Fibroblast of lung (primary cell): ENCODE measurements around the gene LZTR1. TPM values are rescaled to one million over a fixed set of nuclear protein-coding genes. Genes with fewer than 3 reads are reported as not detected.

ENCODE experiments used
- DNase-seq, 2 donors: peaks; one replicate each; pipeline versions ENCODE4 v3.0.0 to v3.0.0-alpha.2; 2010; ENCODE audit warnings: low read depth in 2 of 2
- H2AFZ ChIP-seq: 2 replicates; pipeline ENCODE4 v1.5.1; 2012; ENCODE audit warnings: low read length, control low read depth, inconsistent platforms
- H3K27ac ChIP-seq: 2 replicates; pipeline ENCODE4 v1.5.1; 2011; ENCODE audit warnings: low read length, control low read depth; ENCODE audit not compliant: insufficient read depth
- H3K27me3 ChIP-seq: 2 replicates; pipeline ENCODE4 v1.5.1; 2011; ENCODE audit warnings: mild to moderate bottlenecking, low read length; ENCODE audit not compliant: control insufficient read depth, insufficient read depth
- H3K36me3 ChIP-seq: 2 replicates; pipeline ENCODE4 v1.5.1; 2011; ENCODE audit warnings: low read length; ENCODE audit not compliant: control insufficient read depth, insufficient read depth
- H3K4me1 ChIP-seq: 2 replicates; pipeline ENCODE4 v1.5.1; 2011; ENCODE audit warnings: low read length; ENCODE audit not compliant: control insufficient read depth, insufficient read depth; ENCODE audit errors: extremely low read depth
- H3K4me2 ChIP-seq: 2 replicates; pipeline ENCODE4 v1.5.1; 2011; ENCODE audit warnings: low read length, control low read depth; ENCODE audit not compliant: insufficient read depth; ENCODE audit errors: extremely low read depth
- H3K4me3 ChIP-seq, 4 experiments: fragments of 200-600 bp in 1 of 4; sonication (generic) in 1 of 4; replicated peaks in 1 of 4; 2 replicates each; pipeline ENCODE4 v1.5.1; 2011 to 2016; ENCODE audit warnings: low read length in 4 of 4, low read depth in 3 of 4, mild to moderate bottlenecking in 3 of 4, control low read depth in 2 of 4, inconsistent platforms in 1 of 4, mixed read lengths in 1 of 4; ENCODE audit not compliant: insufficient read depth in 1 of 4; ENCODE audit errors: control extremely low read depth in 1 of 4
- H3K79me2 ChIP-seq: 2 replicates; pipeline ENCODE4 v1.5.1; 2012; ENCODE audit warnings: mild to moderate bottlenecking, low read length, inconsistent platforms; ENCODE audit not compliant: control insufficient read depth, insufficient read depth
- H3K9ac ChIP-seq: 2 replicates; pipeline ENCODE4 v1.5.1; 2011; ENCODE audit warnings: mild to moderate bottlenecking, low read length, control low read depth; ENCODE audit not compliant: insufficient read depth
- H3K9me3 ChIP-seq: 2 replicates; pipeline ENCODE4 v1.5.1; 2012; ENCODE audit warnings: low read depth, low read length; ENCODE audit not compliant: control insufficient read depth, insufficient read depth
- H4K20me1 ChIP-seq: 2 replicates; pipeline ENCODE4 v1.5.1; 2011; ENCODE audit warnings: low read length; ENCODE audit not compliant: control insufficient read depth, insufficient read depth; ENCODE audit errors: extremely low read depth
- EZH2 ChIP-seq: IDR thresholded peaks from 2 replicates; pipeline ENCODE4 v1.5.1; 2012; ENCODE audit warnings: low read length, control low read depth, mild to moderate bottlenecking; ENCODE audit errors: missing control alignments
- polyA plus RNA-seq, 2 donors: library from polyadenylated mRNA; depleted of rRNA in 1 of 2; stranded (reverse) in 1 of 2; unstranded in 1 of 2; fragments of >200 nt; gene quantifications; 2 replicates each; pipeline ENCODE4 v1.2.1, GENCODE V29; 2011 to 2012; ENCODE audit warnings: missing spikeins in 1 of 2
- total RNA-seq: library from RNA; depleted of rRNA; stranded (reverse); fragments of >200 nt; gene quantifications from 2 replicates; pipeline ENCODE4 v1.2.1, GENCODE V29; 2014
- TF ChIP-seq, protein P1 (sequence below), 2 donors: IDR thresholded peaks in 1 of 2; conservative IDR thresholded peaks in 1 of 2; 1 replicate in 1 of 2; 2 replicates in 1 of 2; pipeline ENCODE4 v1.5.1; 2011 to 2012; ENCODE audit warnings: low read length in 2 of 2, control low read depth in 1 of 2, inconsistent platforms in 1 of 2, low read depth in 1 of 2, mild to moderate bottlenecking in 1 of 2

The LZTR1 gene
- total and polyA plus RNA-seq, 2 donors (not counting 1 experiment from before 2014, with no cell fraction given), result 27.4 to 75.8 TPM

DNA sequence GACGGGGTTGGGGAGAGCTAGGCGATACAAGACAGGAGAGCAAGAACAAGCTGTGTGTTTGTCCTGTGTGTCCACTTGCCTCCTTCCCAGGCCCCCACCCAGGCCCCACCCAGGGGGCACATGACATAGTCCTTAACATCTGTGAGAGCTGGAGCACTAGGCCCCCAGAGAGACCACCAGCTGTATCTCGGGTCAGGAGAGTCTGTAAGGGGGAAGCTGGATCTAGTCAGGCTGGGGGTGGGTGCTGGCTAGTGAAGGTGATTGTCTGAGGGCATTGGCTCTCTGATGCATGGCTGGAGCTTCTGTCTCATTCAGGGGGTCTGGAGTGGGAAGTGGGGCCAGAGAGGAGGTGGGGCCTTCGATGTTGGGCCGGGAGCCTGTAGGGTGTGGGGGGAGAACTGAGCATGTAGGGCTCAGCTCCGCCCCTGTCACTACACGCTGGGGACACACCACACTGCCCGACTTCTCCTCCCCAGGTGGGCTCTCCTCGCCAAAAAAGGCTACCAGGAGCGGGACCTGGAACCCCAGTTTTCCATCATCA lies 33.4 kb downstream of the LZTR1 start:
- Histone ChIP-seq H4K20me1 (no peaks in the 10 kb centered on the region), H2AFZ (no peak overlapping the region), H3K79me2 (no peaks in the 10 kb centered on the region), H3K36me3 (no peaks in the 10 kb centered on the region), H3K4me3 (peak overlapping the region in 3 of 4 experiments; percentile 14 to 67 (median 37)), H3K27me3 (no peaks in the 10 kb centered on the region), H3K4me2 (peak overlapping the region; percentile 59), H3K9me3 (no peaks in the 10 kb centered on the region), H3K27ac (peak overlapping the region; percentile 93), H3K4me1 (peaks cover 14% of the 10 kb centered on the region), H3K9ac (peak overlapping the region; percentile 63)
- TF ChIP-seq, protein P1, sequence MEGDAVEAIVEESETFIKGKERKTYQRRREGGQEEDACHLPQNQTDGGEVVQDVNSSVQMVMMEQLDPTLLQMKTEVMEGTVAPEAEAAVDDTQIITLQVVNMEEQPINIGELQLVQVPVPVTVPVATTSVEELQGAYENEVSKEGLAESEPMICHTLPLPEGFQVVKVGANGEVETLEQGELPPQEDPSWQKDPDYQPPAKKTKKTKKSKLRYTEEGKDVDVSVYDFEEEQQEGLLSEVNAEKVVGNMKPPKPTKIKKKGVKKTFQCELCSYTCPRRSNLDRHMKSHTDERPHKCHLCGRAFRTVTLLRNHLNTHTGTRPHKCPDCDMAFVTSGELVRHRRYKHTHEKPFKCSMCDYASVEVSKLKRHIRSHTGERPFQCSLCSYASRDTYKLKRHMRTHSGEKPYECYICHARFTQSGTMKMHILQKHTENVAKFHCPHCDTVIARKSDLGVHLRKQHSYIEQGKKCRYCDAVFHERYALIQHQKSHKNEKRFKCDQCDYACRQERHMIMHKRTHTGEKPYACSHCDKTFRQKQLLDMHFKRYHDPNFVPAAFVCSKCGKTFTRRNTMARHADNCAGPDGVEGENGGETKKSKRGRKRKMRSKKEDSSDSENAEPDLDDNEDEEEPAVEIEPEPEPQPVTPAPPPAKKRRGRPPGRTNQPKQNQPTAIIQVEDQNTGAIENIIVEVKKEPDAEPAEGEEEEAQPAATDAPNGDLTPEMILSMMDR (conservative IDR thresholded peaks at IDR 0.05 in 1 of 2, IDR thresholded peaks at IDR 0.05 in 1 of 2; ENCODE audit: low read depth in 1 of 2, low read length in 2 of 2), result no peak
- TF ChIP-seq EZH2, result no peak
- no peak for DNase-seq

DNA sequence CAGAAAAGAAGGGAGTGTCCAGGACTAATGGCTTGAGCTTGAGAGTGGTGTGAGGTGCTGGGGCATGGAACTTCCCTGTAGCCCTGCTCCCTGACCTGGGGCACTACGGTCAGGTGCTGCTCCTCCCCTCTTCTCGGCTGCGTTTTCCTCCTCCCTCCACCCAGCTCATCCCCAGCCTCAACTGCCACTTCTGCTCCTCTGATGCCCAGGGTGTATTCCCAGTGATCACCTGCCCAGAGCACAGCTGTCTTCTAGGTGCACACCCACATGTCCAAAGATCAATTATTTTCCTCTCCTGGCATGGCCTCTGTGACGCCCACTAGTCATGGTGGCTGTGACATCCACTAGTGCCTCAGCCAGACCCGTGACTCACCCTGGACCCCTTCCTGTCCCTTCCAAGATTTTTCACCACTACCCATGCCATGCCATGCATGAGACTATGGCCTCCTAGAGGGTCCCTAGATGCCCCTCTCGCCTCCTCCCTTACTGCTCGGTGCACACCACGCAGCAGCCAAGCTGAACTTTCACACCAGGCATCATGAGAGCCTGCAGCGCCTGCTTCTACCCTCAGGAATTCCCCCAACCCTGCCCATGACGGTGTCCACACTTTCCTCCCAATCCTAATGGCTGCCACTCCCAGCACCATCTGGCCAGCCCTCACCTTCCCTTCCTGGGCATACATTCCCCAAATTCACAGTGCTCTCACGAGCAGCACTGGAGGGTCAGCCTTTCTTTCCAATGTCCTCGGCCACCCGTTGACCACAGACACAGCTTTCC lies 34.7 kb downstream of the LZTR1 start:
- Histone ChIP-seq H4K20me1 (no peaks in the 10 kb centered on the region), H2AFZ (no peak overlapping the region), H3K4me1 (peaks cover 14% of the 10 kb centered on the region), H3K79me2 (no peaks in the 10 kb centered on the region), H3K27ac (no peak overlapping the region), H3K4me2 (no peak overlapping the region), H3K36me3 (no peaks in the 10 kb centered on the region), H3K27me3 (no peaks in the 10 kb centered on the region), H3K4me3 (no peak overlapping the region), H3K9me3 (no peaks in the 10 kb centered on the region), H3K9ac (no peak overlapping the region)
- TF ChIP-seq, protein P1 (conservative IDR thresholded peaks at IDR 0.05 in 1 of 2, IDR thresholded peaks at IDR 0.05 in 1 of 2; ENCODE audit: low read depth in 1 of 2, low read length in 2 of 2), result no peak
- no peak for TF ChIP-seq EZH2
- DNase-seq, result no peak

DNA sequence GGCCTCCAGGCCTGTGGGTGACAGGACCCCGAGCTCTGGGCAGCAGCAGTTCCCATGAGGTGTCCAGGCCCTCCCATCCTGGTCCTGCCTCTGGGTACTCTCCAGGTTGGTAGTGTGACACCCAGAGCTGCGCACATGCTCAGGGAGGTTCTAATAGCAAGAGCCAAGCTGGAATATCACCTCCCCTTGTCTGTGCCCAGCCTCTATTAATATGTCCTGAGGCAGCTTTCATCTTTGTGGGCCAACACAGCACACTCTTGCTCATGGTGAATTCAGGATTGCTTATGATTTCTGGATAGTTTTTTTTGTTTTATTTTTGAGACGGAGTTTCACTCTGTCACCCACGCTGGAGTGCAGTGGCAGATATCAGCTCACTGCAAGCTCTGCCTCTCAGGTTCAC lies 36.2 kb downstream of the LZTR1 start:
- no peaks in the 10 kb centered on the region for H3K27me3 ChIP-seq
- no peak overlapping the region for H3K27ac ChIP-seq
- no peaks in the 10 kb centered on the region for H3K9me3 ChIP-seq
- no peak overlapping the region for H3K4me3 ChIP-seq
- no peak overlapping the region for H3K4me2 ChIP-seq
- H3K4me1 ChIP-seq, result peaks cover 14% of the 10 kb centered on the region
- no peak for TF ChIP-seq EZH2
- TF ChIP-seq, protein P1 (conservative IDR thresholded peaks at IDR 0.05 in 1 of 2, IDR thresholded peaks at IDR 0.05 in 1 of 2; ENCODE audit: low read depth in 1 of 2, low read length in 2 of 2), result no peak
- H3K79me2 ChIP-seq, result no peaks in the 10 kb centered on the region
- H3K9ac ChIP-seq, result no peak overlapping the region
- H3K36me3 ChIP-seq, result no peaks in the 10 kb centered on the region
- no peak for DNase-seq
- H4K20me1 ChIP-seq, result no peaks in the 10 kb centered on the region
- H2AFZ ChIP-seq, result no peak overlapping the region
